Activated CD8-positive, alpha-beta T cell treated with anti-CD3 and anti-CD28 coated beads, Interleukin-2, amount 10 ng/mL, durations not matched to agents 7 days and 5 days (primary cell): ENCODE data around the gene SAFB. TPM values are rescaled to one million over a fixed set of nuclear protein-coding genes. Genes with fewer than 3 reads are reported as not detected.
"Not testable (repeated sequence)": the region's sequence is repeated elsewhere in the genome, so short reads cannot be mapped to it uniquely, and the experiment has no call there.

Source experiments
- ATAC-seq: fragments of 150-1000 bp; cut with Tn5 transposase; one replicate; pipeline ENCODE4 v1.10.0; 2021; ENCODE audit warnings: moderate library complexity
- CTCF ChIA-PET: fragments of 350-600 bp; sonication (Branson Sonifier 250); formaldehyde crosslinking; loops from one replicate; lab custom pipeline; 2021; ENCODE audit warnings: antibody characterized with exemption; lab: Charles Lee
- POLR2A ChIA-PET: fragments of 350-600 bp; sonication (Branson Sonifier 250); formaldehyde crosslinking; loops from one replicate; lab custom pipeline; 2021; ENCODE audit warnings: antibody characterized with exemption; lab: Charles Lee
- DNase-seq: peaks from one replicate; pipeline ENCODE4 v3.0.0-alpha.2; 2020
- H3K27ac Mint-ChIP-seq: one replicate; pipeline ENCODE4 v1.8.0; 2021; ENCODE audit warnings: mild to moderate bottlenecking, mixed read lengths
- H3K27me3 Mint-ChIP-seq: one replicate; pipeline ENCODE4 v1.8.0; 2021; ENCODE audit warnings: low read depth, mixed read lengths
- H3K36me3 Mint-ChIP-seq: one replicate; pipeline ENCODE4 v1.8.0; 2021; ENCODE audit warnings: low read depth, mixed read lengths
- H3K4me1 Mint-ChIP-seq: one replicate; pipeline ENCODE4 v1.8.0; 2021; ENCODE audit warnings: low read depth, mixed read lengths
- H3K4me3 Mint-ChIP-seq: one replicate; pipeline ENCODE4 v1.8.0; 2021; ENCODE audit warnings: mild to moderate bottlenecking, mixed read lengths
- H3K9me3 Mint-ChIP-seq: one replicate; pipeline ENCODE4 v1.8.0; 2022; ENCODE audit warnings: mixed read lengths; ENCODE audit not compliant: insufficient read depth
- total RNA-seq, 2 experiments: library from RNA; stranded (reverse); gene quantifications; one replicate each; pipeline ENCODE4 v1.2.3, GENCODE V29; 2021

Gene SAFB
- total RNA-seq, 2 experiments from 2014 or later, result 116 to 134 TPM

DNA sequence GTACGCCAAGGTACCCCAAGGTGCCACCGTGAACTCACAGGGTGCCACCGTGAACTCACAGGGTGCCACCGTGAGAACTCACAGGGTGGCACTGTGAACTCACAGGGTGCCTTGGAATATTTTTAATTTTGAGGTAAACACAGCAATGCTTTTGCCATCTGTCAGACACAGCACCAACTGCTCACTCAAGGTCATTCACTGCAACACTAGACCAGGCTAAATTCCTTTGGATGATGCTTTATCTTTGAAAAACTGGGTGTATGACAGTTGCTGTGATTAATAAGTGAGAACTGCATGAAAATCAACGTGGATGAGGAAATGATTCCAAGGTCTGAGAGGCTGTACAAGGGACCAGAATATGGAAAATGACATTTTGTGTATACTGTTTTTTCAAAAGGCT lies 19.3 kb upstream of the SAFB start:
- H3K4me1 Mint-ChIP-seq, result no peaks in the 10 kb centered on the region
- no peaks in the 10 kb centered on the region for H3K9me3 Mint-ChIP-seq
- H3K4me3 Mint-ChIP-seq, result no peak overlapping the region
- DNase-seq, result no peak
- H3K27me3 Mint-ChIP-seq, result no peaks in the 10 kb centered on the region
- peaks cover 79% of the 10 kb centered on the region for H3K36me3 Mint-ChIP-seq
- ChIA-PET CTCF (interaction anchor here (1.2 kb wide), 1 partner anchor 15 kb away, joined by 3 read pairs; no protein-coding TSS in a partner anchor), POLR2A (no interaction called here)
- no peak overlapping the region for H3K27ac Mint-ChIP-seq
- ATAC-seq, result no peak

DNA sequence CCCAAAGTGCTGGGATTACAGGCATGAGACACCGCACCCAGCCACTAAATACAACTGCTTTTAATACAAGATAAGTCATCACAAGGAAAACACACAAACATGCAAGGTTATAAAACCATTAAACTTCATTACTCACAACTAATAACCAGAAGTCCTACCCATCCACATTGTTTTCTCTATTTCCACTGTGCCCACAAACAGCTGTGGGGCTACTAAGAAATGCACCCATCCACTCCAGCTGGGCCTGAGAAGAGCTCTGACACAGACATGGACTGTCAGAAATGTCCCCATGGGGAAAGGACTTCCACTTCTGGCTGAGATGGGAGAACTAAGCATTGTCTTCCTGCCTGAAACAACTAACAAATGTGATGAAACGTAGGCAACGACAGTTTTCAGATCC lies 17.5 kb upstream of the SAFB start:
- no peaks in the 10 kb centered on the region for H3K9me3 Mint-ChIP-seq
- POLR2A ChIA-PET, result no interaction called here
- no peak overlapping the region for H3K4me3 Mint-ChIP-seq
- H3K27ac Mint-ChIP-seq, result no peak overlapping the region
- no peaks in the 10 kb centered on the region for H3K27me3 Mint-ChIP-seq
- CTCF ChIA-PET, result no interaction called here
- ATAC-seq (no peak), DNase-seq (no peak)
- H3K36me3 Mint-ChIP-seq, result peaks cover 74% of the 10 kb centered on the region
- no peaks in the 10 kb centered on the region for H3K4me1 Mint-ChIP-seq

DNA sequence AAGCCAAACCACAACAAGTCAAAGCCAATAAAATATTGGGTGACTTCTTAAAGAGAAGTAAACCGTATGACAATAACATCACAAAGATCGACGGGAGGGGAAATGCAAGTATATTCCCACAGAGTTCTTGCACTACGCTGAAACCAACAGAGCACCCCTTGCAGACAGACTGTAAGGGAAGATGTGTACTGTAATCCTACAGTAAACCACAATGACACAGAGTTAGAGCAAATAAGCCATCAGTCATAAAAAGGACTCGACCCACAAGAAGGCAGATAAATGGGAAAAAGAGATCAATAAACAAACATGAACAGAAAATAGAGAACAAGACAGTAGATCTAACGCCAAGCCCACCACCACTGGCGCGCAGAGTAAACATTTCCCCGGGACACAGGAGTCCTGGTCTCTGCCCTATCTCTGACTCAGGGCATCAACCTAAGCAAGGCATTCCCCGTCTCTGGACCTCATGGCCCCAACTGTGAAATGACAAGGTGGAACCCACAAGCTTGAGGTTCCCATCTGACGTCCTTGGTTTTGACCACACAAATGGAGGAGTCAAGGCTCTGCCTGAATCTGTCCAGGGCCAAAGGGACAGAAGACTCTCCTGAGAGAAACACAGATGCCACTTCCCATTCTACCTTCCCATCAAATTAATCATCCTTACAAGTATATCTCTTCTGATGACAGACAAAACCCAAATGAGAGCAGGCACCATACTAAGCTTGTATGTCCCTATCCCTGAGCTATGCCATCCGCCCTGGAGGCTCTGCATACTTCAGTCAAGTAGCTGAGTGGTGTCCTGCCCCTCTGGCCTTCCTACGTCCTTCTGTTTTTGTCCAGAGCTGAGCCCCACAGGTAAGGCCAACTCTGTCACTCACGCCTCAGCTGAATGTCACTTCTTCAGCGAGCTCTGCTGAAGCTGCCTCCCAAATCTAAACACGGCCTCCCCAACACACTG lies 15.3 kb upstream of the SAFB start:
- no peaks in the 10 kb centered on the region for H3K9me3 Mint-ChIP-seq
- POLR2A ChIA-PET, result no interaction called here
- H3K4me3 Mint-ChIP-seq, result no peak overlapping the region
- DNase-seq, result no peak
- no peak for ATAC-seq
- H3K27ac Mint-ChIP-seq, result no peak overlapping the region
- H3K27me3 Mint-ChIP-seq, result no peaks in the 10 kb centered on the region
- CTCF ChIA-PET, result interaction anchor here (1.0 kb wide), 1 partner anchor 12 kb away, joined by 3 read pairs; no protein-coding TSS in a partner anchor
- H3K4me1 Mint-ChIP-seq, result no peaks in the 10 kb centered on the region
- H3K36me3 Mint-ChIP-seq, result peaks cover 72% of the 10 kb centered on the region

DNA sequence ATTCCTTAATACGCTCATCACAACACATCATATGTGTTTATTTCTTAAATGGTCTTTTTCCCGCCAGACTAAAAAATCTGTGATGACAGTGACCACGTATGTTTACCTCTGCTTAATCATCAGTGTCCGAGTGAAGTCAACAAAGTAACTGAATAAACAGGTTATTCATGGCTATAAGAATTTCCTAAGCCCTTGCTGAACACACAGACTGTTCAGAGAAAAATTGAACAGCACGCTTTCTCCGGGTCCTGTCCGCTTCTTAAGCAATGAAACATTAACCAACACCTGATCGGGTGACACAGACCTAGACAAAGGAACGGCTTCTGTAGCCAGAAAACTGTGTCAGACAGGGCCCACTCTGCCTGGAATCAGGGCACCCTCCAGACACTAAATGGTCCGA lies 14.6 kb upstream of the SAFB start:
- ChIA-PET POLR2A (no interaction called here), CTCF (interaction anchor here (1.0 kb wide), 1 partner anchor 11 kb away, joined by 3 read pairs; no protein-coding TSS in a partner anchor)
- Mint-ChIP-seq H3K27me3 (no peaks in the 10 kb centered on the region), H3K27ac (no peak overlapping the region), H3K4me1 (no peaks in the 10 kb centered on the region), H3K36me3 (peaks cover 77% of the 10 kb centered on the region), H3K4me3 (no peak overlapping the region), H3K9me3 (no peaks in the 10 kb centered on the region)
- no peak for DNase-seq
- ATAC-seq, result no peak

DNA sequence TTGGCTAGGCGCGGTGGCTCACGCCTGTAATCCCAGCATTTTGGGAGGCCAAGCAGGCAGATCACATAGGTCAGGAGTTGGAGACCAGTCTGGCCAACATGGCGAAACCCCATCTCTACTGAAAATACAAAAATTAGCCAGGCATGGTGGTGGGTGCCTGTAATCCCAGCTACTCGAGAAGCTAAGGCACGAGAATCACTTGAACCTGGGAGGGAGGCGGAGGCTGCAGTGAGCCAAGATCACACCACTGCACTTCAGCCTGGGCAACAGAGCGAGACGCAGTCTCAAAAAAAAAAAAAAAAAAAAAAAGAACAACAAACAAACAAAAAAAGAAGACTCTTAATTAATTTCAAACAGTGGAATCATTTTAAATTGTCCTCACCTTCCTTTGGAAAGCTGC lies 14.1 kb upstream of the SAFB start:
- H3K27me3 Mint-ChIP-seq, H3K9me3 Mint-ChIP-seq, H3K4me1 Mint-ChIP-seq, ATAC-seq, POLR2A ChIA-PET, DNase-seq, H3K27ac Mint-ChIP-seq, CTCF ChIA-PET, H3K4me3 Mint-ChIP-seq: not testable (repeated sequence)
- H3K36me3 Mint-ChIP-seq, result peaks cover 77% of the 10 kb centered on the region

DNA sequence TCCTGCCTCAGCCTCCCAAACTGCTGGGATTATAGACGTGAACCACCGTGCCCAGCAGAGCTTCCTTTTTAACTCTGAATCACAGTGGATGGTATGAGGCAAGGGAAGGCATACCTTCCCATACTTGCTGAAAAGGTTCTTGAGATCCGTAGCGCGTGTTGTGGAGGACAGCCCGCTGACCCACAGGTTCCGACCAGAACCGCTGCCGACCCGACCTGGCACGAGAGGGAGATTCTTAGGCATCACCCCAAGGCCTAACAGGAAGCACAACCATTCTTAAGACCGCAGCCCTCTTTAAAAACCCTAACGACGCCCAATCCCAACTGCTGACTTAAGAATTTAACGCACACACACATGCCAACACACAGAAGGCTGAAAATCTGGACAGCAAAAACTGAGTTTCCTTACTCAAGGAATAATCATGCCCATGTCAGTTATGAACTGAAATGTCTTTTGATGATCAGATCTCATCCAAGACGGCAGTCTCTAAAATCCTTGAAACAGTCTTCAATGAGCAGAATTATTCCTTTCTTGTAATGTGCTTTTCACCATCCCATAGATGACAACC lies 12.9 kb upstream of the SAFB start:
- ATAC-seq, result no peak
- Mint-ChIP-seq H3K27ac (no peak overlapping the region), H3K36me3 (peaks cover 78% of the 10 kb centered on the region)

DNA sequence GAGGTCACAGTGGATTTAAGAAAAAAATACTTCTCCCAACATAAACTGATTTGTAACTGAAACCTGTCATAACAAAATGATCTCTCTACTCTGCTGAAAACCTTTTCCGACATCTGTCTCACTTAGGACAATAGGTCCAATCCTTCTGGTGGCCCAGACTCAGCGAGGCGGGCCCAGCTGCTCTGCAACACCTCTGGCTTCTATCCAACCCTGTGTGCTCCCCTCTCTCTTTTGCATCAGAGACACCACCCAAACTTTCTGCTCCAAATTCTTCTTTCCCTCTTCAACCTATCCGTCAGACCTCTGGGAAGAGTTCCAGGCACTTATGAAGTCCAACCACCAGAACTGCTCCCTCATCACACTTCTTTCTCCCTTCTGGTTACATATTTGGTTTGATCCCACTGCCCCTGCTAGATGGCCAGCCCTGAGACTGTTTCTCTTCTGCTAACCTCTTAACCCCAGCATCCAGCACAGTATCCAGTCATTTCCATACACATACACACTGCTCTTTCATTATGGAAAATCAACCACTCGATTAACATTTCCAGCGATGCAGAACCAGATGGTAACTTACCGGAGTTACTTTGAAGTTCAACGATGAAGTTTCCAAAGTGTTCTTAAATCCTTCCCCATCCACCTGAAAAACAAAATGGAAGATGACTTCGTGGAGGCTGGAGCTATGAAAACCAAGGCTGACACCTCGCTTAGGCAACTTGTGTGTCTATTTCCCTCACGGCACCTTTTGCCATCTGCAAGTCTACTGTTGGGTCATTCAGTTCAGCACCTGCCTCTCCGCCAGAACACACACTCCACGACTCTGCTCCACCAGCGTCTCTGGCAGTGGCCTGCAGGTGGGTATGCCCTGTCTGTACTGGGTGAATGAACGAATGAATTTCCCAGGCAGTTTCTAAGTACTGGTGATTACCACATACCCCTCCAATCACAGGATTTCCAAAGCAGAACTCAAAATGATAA lies 9.7 kb upstream of the SAFB start:
- DNase-seq (no peak), ATAC-seq (no peak)
- Mint-ChIP-seq H3K9me3 (no peaks in the 10 kb centered on the region), H3K27me3 (no peaks in the 10 kb centered on the region), H3K4me1 (peaks cover 10% of the 10 kb centered on the region), H3K36me3 (peaks cover 74% of the 10 kb centered on the region), H3K27ac (no peak overlapping the region), H3K4me3 (no peak overlapping the region)
- POLR2A ChIA-PET, result interaction anchor here (0.5 to 1.9 kb wide), 2 partner anchors 9 to 12 kb away, joined by 3 to 7 read pairs; partner anchors contain the start of genes SAFB and SAFB2
- CTCF ChIA-PET, result no interaction called here

More for the DNA sequence above, 12.9 kb upstream of the SAFB start:
- ChIA-PET POLR2A (no interaction called here), CTCF (no interaction called here)
- Mint-ChIP-seq H3K9me3 (no peaks in the 10 kb centered on the region), H3K4me3 (no peak overlapping the region), H3K4me1 (no peaks in the 10 kb centered on the region), H3K27me3 (no peaks in the 10 kb centered on the region)
- DNase-seq, result no peak

DNA sequence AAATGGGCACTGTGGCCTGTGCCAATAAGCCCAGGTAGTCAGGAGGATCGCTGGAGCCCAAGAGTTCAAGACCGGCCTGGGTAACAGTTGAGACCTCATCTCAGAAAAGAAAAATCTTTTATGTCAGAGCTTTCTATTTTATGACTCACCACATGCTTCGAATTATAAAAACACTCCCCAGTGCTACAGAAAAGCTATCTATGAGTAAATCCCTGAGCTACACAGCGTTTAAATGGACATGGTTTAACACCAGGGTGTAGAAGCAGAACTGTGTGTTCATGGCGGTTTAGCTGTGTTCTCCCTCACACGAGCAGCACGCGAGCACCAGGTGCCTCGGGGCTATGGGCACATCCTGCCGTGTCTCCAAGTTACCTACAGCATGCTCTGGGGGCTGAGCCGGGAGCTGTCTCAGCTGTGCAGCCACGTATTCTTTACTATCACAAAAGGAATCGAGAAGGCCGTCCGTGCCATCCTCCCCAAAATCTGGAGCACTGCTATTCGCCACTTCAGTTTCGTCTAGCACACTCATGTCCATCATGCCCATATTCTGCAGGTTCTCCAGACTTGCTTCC lies 7.0 kb upstream of the SAFB start:
- no peaks in the 10 kb centered on the region for H3K27me3 Mint-ChIP-seq
- DNase-seq (no peak), ATAC-seq (no peak)
- H3K9me3 Mint-ChIP-seq, result no peaks in the 10 kb centered on the region
- no peak overlapping the region for H3K4me3 Mint-ChIP-seq
- peaks cover 75% of the 10 kb centered on the region for H3K36me3 Mint-ChIP-seq
- H3K4me1 Mint-ChIP-seq, result peaks cover 32% of the 10 kb centered on the region
- ChIA-PET POLR2A (no interaction called here), CTCF (interaction anchor here (0.6 kb wide), 1 partner anchor 81 kb away, joined by 3 read pairs; no protein-coding TSS in a partner anchor)
- H3K27ac Mint-ChIP-seq, result no peak overlapping the region

DNA sequence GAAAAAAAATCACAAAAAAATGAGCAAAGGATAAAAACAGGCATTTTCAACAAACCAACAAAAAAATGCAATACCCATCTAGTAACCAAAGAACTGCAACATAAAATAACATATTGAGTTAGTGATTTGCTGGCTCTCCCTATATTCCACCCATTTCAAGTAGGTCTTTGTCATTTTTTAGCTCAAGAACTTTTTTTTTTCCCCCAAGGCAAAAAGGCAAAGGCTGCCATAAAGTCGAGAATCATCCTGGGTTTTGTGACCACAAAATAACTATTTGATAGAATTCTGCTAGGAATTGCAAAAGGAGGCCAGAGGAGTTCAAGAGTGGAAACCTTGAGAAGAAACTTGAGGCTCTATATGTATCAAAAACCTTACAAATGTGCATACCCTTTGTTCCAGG lies 5.8 kb upstream of the SAFB start:
- ChIA-PET CTCF (interaction anchor here (0.6 kb wide), 1 partner anchor 118 kb away, joined by 3 read pairs; no protein-coding TSS in a partner anchor), POLR2A (no interaction called here)
- Mint-ChIP-seq H3K4me1 (peaks cover 39% of the 10 kb centered on the region), H3K4me3 (no peak overlapping the region), H3K27me3 (no peaks in the 10 kb centered on the region), H3K27ac (no peak overlapping the region), H3K36me3 (peaks cover 78% of the 10 kb centered on the region), H3K9me3 (no peaks in the 10 kb centered on the region)
- ATAC-seq (no peak), DNase-seq (no peak)

DNA sequence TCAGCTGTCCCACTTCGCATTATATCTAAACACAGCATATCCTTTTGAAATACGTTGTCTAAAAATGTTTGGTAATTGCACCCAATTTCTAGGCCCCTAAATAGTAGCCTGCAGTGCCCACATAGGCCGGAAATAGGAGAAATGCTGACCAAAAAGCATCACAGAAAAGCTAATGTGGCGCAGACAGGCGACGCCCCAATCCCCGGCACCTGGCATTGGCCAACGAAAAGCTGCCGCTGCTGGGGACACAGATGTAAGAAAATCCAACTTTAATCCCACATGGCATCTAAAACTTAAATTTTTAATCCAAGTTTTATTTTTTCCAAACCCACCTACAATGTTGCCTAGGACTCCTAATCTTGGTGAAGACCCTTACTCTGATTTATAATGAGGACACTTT lies 4.3 kb upstream of the SAFB start:
- CTCF ChIA-PET, result interaction anchor here (0.7 to 1.4 kb wide), 3 partner anchors 68 to 1738 kb away, joined by 3 to 5 read pairs (median 5); partner anchors contain the start of gene RPL36
- no peak overlapping the region for H3K4me3 Mint-ChIP-seq
- peaks cover 70% of the 10 kb centered on the region for H3K36me3 Mint-ChIP-seq
- no peak overlapping the region for H3K27ac Mint-ChIP-seq
- no peaks in the 10 kb centered on the region for H3K9me3 Mint-ChIP-seq
- DNase-seq (no peak), ATAC-seq (no peak)
- no peaks in the 10 kb centered on the region for H3K27me3 Mint-ChIP-seq
- POLR2A ChIA-PET, result interaction anchor here (0.6 kb wide), 2 partner anchors 8 to 34 kb away, joined by 3 read pairs; no protein-coding TSS in a partner anchor
- peaks cover 44% of the 10 kb centered on the region for H3K4me1 Mint-ChIP-seq

DNA sequence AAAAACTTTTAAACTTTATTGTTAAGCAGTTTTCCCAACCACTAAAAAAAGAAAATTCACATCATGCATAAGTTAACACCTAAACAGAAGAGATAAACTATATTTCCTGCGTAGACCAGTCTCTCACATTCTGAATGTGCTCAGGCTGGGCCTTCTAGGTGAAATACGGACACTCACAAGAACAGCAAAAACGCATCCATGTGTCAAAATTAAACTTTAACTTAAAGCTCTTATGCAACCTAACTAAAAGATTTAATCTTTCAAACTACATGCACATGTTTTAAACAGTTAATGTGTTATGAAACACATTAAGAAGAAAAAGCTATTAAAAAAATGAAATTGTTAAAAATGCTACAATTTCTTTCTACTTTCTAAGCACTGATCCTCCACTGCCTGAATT lies 2.9 kb upstream of the SAFB start:
- H3K9me3 Mint-ChIP-seq, result no peaks in the 10 kb centered on the region
- ATAC-seq (no peak), DNase-seq (no peak)
- CTCF ChIA-PET, result interaction anchor here (2.1 to 5.9 kb wide), 2 partner anchors 40 to 68 kb away, joined by 6 to 63 read pairs; partner anchors contain the start of gene RPL36
- peak overlapping the region; percentile 100 for H3K4me3 Mint-ChIP-seq
- no peaks in the 10 kb centered on the region for H3K27me3 Mint-ChIP-seq
- no peak overlapping the region for H3K27ac Mint-ChIP-seq
- H3K4me1 Mint-ChIP-seq, result peaks cover 51% of the 10 kb centered on the region
- peaks cover 68% of the 10 kb centered on the region for H3K36me3 Mint-ChIP-seq
- POLR2A ChIA-PET, result interaction anchor here (1.0 to 1.1 kb wide), 2 partner anchors 70 to 100 kb away, joined by 3 to 4 read pairs; partner anchors contain the start of genes CATSPERD and LONP1
